HepG2 (cell line): ENCODE results near the gene SHROOM2.

Source experiments
- FOXO1 ChIP-seq: sonication (generic); formaldehyde crosslinking; IDR thresholded peaks from 2 replicates; pipeline ENCODE4 v1.4.0; 2020; ENCODE audit warnings: missing genetic modification reagents
- HOXA9 ChIP-seq: sonication (generic); formaldehyde crosslinking; IDR thresholded peaks from 2 replicates; pipeline ENCODE4 v1.8.1; 2022; ENCODE audit warnings: missing genetic modification reagents, mild to moderate bottlenecking, moderate library complexity, borderline replicate concordance
- MEIS2 ChIP-seq: sonication (generic); formaldehyde crosslinking; IDR thresholded peaks from 2 replicates; pipeline ENCODE4 v1.9.0; 2021; ENCODE audit warnings: mild to moderate bottlenecking, missing genetic modification reagents
- NFYB ChIP-seq: sonication (generic); formaldehyde crosslinking; IDR thresholded peaks from 2 replicates; pipeline ENCODE4 v1.4.0; 2020; ENCODE audit warnings: missing genetic modification reagents
- NR3C1 ChIP-seq: sonication (generic); formaldehyde crosslinking; IDR thresholded peaks from 2 replicates; pipeline ENCODE4 v1.4.0; 2020; ENCODE audit warnings: missing genetic modification reagents
- POLR2A ChIP-seq, 2 experiments: IDR thresholded peaks; 2 replicates each; pipeline ENCODE4 v1.6.1; 2011; ENCODE audit warnings: low read depth in 2 of 2, low read length in 2 of 2, mild to moderate bottlenecking in 1 of 2, moderate library complexity in 1 of 2; ENCODE audit not compliant: insufficient read depth in 1 of 2
- POLR2AphosphoS5 ChIP-seq: IDR thresholded peaks from 2 replicates; pipeline ENCODE4 v1.6.1; 2012; ENCODE audit warnings: low read depth, low read length
- ZC3H13 ChIP-seq: sonication (generic); formaldehyde crosslinking; IDR thresholded peaks from 2 replicates; pipeline ENCODE4 v1.8.1; 2023; ENCODE audit warnings: mild to moderate bottlenecking, missing genetic modification reagents, moderate library complexity
- ZFP82 ChIP-seq: sonication (generic); formaldehyde crosslinking; IDR thresholded peaks from 2 replicates; pipeline ENCODE4 v1.5.1; 2020; ENCODE audit warnings: mild to moderate bottlenecking, missing genetic modification reagents, borderline replicate concordance
- TF ChIP-seq, protein P1 (sequence below): sonication (generic); formaldehyde crosslinking; IDR thresholded peaks from 2 replicates; pipeline ENCODE4 v1.5.0; 2020; ENCODE audit warnings: mild to moderate bottlenecking, missing genetic modification reagents, moderate library complexity
- TF ChIP-seq, protein P2 (sequence below): sonication (generic); formaldehyde crosslinking; IDR thresholded peaks from 2 replicates; pipeline ENCODE4 v1.4.0; 2020; ENCODE audit warnings: low read depth, missing genetic modification reagents
- TF ChIP-seq, protein P3 (sequence below), 2 experiments: IDR thresholded peaks; 2 replicates each; pipeline ENCODE4 v1.6.1; 2011 to 2012; ENCODE audit warnings: low read length in 2 of 2, borderline replicate concordance in 1 of 2, low read depth in 1 of 2, mild to moderate bottlenecking in 1 of 2, moderate library complexity in 1 of 2

DNA sequence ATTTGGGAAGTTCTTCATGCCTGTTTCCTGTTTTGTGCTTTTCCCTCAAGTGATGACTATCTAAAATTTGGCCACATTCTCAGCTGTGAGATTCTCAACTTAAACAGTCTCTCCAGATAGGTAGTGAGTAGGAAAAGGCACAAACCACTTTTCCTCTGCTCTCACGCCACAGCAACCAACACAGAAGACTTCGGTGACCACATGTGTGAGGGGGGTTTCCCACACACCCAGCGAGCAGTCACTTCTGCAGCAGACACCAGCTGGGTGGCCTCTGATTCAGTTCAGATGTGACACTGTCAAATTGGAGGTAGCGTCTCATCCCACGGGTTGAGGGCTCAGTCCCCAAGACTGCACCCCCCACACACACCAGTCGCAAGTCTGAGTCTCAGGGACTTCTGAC is 155.9 kb downstream of the SHROOM2 start:
- no peak for TF ChIP-seq POLR2A (IDR thresholded peaks at IDR 0.05; ENCODE audit: insufficient read depth in 1 of 2, low read depth in 2 of 2, low read length in 2 of 2)
- TF ChIP-seq ZC3H13 (CRISPR knock-in tag), result no peak
- no peak for TF ChIP-seq MEIS2 (CRISPR knock-in tag)
- TF ChIP-seq, protein P1, sequence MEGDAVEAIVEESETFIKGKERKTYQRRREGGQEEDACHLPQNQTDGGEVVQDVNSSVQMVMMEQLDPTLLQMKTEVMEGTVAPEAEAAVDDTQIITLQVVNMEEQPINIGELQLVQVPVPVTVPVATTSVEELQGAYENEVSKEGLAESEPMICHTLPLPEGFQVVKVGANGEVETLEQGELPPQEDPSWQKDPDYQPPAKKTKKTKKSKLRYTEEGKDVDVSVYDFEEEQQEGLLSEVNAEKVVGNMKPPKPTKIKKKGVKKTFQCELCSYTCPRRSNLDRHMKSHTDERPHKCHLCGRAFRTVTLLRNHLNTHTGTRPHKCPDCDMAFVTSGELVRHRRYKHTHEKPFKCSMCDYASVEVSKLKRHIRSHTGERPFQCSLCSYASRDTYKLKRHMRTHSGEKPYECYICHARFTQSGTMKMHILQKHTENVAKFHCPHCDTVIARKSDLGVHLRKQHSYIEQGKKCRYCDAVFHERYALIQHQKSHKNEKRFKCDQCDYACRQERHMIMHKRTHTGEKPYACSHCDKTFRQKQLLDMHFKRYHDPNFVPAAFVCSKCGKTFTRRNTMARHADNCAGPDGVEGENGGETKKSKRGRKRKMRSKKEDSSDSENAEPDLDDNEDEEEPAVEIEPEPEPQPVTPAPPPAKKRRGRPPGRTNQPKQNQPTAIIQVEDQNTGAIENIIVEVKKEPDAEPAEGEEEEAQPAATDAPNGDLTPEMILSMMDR (CRISPR knock-in tag), result no peak
- TF ChIP-seq NR3C1 (CRISPR knock-in tag), result no peak
- no peak for TF ChIP-seq POLR2AphosphoS5
- TF ChIP-seq NFYB (CRISPR knock-in tag), result no peak
- TF ChIP-seq HOXA9, result no peak
- TF ChIP-seq, protein P2, sequence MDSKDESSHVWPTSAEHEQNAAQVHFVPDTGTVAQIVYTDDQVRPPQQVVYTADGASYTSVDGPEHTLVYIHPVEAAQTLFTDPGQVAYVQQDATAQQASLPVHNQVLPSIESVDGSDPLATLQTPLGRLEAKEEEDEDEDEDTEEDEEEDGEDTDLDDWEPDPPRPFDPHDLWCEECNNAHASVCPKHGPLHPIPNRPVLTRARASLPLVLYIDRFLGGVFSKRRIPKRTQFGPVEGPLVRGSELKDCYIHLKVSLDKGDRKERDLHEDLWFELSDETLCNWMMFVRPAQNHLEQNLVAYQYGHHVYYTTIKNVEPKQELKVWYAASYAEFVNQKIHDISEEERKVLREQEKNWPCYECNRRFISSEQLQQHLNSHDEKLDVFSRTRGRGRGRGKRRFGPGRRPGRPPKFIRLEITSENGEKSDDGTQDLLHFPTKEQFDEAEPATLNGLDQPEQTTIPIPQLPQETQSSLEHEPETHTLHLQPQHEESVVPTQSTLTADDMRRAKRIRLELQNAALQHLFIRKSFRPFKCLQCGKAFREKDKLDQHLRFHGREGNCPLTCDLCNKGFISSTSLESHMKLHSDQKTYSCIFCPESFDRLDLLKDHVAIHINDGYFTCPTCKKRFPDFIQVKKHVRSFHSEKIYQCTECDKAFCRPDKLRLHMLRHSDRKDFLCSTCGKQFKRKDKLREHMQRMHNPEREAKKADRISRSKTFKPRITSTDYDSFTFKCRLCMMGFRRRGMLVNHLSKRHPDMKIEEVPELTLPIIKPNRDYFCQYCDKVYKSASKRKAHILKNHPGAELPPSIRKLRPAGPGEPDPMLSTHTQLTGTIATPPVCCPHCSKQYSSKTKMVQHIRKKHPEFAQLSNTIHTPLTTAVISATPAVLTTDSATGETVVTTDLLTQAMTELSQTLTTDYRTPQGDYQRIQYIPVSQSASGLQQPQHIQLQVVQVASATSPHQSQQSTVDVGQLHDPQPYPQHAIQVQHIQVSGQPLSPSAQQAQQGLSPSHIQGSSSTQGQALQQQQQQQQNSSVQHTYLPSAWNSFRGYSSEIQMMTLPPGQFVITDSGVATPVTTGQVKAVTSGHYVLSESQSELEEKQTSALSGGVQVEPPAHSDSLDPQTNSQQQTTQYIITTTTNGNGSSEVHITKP (CRISPR knock-in tag), result no peak
- TF ChIP-seq, protein P3, sequence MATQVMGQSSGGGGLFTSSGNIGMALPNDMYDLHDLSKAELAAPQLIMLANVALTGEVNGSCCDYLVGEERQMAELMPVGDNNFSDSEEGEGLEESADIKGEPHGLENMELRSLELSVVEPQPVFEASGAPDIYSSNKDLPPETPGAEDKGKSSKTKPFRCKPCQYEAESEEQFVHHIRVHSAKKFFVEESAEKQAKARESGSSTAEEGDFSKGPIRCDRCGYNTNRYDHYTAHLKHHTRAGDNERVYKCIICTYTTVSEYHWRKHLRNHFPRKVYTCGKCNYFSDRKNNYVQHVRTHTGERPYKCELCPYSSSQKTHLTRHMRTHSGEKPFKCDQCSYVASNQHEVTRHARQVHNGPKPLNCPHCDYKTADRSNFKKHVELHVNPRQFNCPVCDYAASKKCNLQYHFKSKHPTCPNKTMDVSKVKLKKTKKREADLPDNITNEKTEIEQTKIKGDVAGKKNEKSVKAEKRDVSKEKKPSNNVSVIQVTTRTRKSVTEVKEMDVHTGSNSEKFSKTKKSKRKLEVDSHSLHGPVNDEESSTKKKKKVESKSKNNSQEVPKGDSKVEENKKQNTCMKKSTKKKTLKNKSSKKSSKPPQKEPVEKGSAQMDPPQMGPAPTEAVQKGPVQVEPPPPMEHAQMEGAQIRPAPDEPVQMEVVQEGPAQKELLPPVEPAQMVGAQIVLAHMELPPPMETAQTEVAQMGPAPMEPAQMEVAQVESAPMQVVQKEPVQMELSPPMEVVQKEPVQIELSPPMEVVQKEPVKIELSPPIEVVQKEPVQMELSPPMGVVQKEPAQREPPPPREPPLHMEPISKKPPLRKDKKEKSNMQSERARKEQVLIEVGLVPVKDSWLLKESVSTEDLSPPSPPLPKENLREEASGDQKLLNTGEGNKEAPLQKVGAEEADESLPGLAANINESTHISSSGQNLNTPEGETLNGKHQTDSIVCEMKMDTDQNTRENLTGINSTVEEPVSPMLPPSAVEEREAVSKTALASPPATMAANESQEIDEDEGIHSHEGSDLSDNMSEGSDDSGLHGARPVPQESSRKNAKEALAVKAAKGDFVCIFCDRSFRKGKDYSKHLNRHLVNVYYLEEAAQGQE (IDR thresholded peaks at IDR 0.05; ENCODE audit: borderline replicate concordance in 1 of 2, low read depth in 1 of 2, low read length in 2 of 2), result no peak
- no peak for TF ChIP-seq FOXO1
- no peak for TF ChIP-seq ZFP82 (CRISPR knock-in tag)
